ENCODE data around the gene WBP1.
"Not testable (repeated sequence)": the region's sequence is repeated elsewhere in the genome, so short reads cannot be mapped to it uniquely, and the experiment has no call there.

WBP1 gene

GRCh38 chr2:74440378-74441169 lies 17.7 kb upstream of the WBP1 start:
- TF ChIP-seq, protein P1, sequence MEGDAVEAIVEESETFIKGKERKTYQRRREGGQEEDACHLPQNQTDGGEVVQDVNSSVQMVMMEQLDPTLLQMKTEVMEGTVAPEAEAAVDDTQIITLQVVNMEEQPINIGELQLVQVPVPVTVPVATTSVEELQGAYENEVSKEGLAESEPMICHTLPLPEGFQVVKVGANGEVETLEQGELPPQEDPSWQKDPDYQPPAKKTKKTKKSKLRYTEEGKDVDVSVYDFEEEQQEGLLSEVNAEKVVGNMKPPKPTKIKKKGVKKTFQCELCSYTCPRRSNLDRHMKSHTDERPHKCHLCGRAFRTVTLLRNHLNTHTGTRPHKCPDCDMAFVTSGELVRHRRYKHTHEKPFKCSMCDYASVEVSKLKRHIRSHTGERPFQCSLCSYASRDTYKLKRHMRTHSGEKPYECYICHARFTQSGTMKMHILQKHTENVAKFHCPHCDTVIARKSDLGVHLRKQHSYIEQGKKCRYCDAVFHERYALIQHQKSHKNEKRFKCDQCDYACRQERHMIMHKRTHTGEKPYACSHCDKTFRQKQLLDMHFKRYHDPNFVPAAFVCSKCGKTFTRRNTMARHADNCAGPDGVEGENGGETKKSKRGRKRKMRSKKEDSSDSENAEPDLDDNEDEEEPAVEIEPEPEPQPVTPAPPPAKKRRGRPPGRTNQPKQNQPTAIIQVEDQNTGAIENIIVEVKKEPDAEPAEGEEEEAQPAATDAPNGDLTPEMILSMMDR (IDR thresholded peaks at IDR 0.05; ENCODE audit: insufficient read depth, low read length, poor library complexity, severe bottlenecking), result peak; percentile 27
- no peaks in the 10 kb centered on the region for H3K27me3 ChIP-seq (replicated peaks; ENCODE audit: control insufficient read depth, insufficient read depth, low read length)
- H3K4me3 ChIP-seq (replicated peaks; ENCODE audit: low read depth, low read length), result peak overlapping the region; percentile 54
- H3K36me3 ChIP-seq (ENCODE audit: control insufficient read depth, insufficient read depth, low read length), result no peaks in the 10 kb centered on the region
- DNase-seq (ENCODE audit: extremely low read depth, insufficient read length), result peak; percentile 84

- H3K27me3 ChIP-seq (replicated peaks; ENCODE audit: control insufficient read depth, insufficient read depth, low read length), result no peaks in the 10 kb centered on the region
- H3K4me3 ChIP-seq (replicated peaks; ENCODE audit: low read depth, low read length), result peak overlapping the region; percentile 26
- no peak for DNase-seq (ENCODE audit: extremely low read depth, insufficient read length)
- no peaks in the 10 kb centered on the region for H3K36me3 ChIP-seq (ENCODE audit: control insufficient read depth, insufficient read depth, low read length)
- TF ChIP-seq, protein P1 (IDR thresholded peaks at IDR 0.05; ENCODE audit: insufficient read depth, low read length, poor library complexity, severe bottlenecking), result no peak
Measured at GRCh38 chr2:74441170-74441689, 17.0 kb upstream of the WBP1 start.

- H3K4me3 ChIP-seq (replicated peaks; ENCODE audit: low read depth, low read length), result peak within 1 kb of the TSS; percentile 26
Measured at GRCh38 chr2:74441690-74442482, 16.4 kb upstream of the WBP1 start, which contains the start of gene RTKN. Gene RTKN, minus strand, starts transcription at chr2:74441937. Its CDS starts 121 bp downstream, at chr2:74441816.

DNA sequence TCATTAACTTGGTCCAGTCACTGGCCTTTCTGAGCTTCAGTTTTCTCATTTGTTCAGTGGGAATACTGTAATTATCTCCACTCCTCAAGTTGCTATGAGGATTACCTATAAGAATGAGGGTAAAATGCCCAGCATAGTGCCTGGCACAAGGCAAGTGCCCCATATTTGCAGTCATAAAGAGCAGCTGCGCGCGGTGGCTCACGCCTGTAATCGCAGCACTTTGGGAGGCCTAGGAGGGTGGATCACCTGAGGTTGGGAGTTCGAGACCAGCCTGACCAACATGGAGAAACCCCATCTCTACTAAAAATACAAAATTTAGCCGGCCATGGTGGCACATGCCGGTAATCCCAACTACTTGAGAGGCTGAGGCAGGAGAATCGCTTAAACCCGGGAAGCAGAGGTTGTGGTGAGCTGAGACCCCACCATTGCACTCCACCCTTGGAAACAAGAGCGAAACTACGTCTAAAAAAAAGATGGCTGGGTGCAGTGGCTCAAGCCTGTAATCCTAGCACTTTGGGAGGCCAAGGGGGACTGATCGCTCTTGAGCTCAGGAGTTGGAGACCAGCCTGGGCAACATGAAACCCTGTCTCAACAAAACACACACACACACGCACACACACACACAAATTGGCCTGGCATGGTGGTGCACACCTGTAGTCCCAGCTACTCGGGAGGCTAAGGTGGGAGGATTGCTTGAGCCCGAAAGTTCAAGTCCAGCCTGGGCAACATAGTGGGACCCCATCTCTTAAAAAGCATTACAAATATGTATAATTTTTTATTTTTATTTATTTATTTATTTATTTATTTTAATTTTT lies 15.5 kb upstream of the WBP1 start:
- not testable (repeated sequence) for H3K4me3 ChIP-seq (replicated peaks; ENCODE audit: low read depth, low read length); H3K27me3 ChIP-seq (replicated peaks; ENCODE audit: control insufficient read depth, insufficient read depth, low read length); H3K36me3 ChIP-seq (ENCODE audit: control insufficient read depth, insufficient read depth, low read length); DNase-seq (ENCODE audit: extremely low read depth, insufficient read length)

More at GRCh38 chr2:74441690-74442482, 16.4 kb upstream of the WBP1 start, which contains the start of gene RTKN:
- DNase-seq (ENCODE audit: extremely low read depth, insufficient read length), result peak; percentile 70
- TF ChIP-seq, protein P1 (IDR thresholded peaks at IDR 0.05; ENCODE audit: insufficient read depth, low read length, poor library complexity, severe bottlenecking), result no peak
- Histone ChIP-seq H3K27me3 (replicated peaks; ENCODE audit: control insufficient read depth, insufficient read depth, low read length) (no peaks in the 10 kb centered on the region), H3K36me3 (ENCODE audit: control insufficient read depth, insufficient read depth, low read length) (no peaks in the 10 kb centered on the region)

- H3K4me3 ChIP-seq (replicated peaks; ENCODE audit: low read depth, low read length), result no peak overlapping the region
- H3K27me3 ChIP-seq (replicated peaks; ENCODE audit: control insufficient read depth, insufficient read depth, low read length), result no peaks in the 10 kb centered on the region
- no peaks in the 10 kb centered on the region for H3K36me3 ChIP-seq (ENCODE audit: control insufficient read depth, insufficient read depth, low read length)
- DNase-seq (ENCODE audit: extremely low read depth, insufficient read length), result no peak
- TF ChIP-seq, protein P1 (IDR thresholded peaks at IDR 0.05; ENCODE audit: insufficient read depth, low read length, poor library complexity, severe bottlenecking), result no peak
Measured at GRCh38 chr2:74444498-74445318, 13.5 kb upstream of the WBP1 start.

All from GM06990 (cell line).